Activated T-cell treated with anti-CD3 and anti-CD28 coated beads for 24 hours (primary cell): ENCODE measurements around the gene TRNP1.
"Not testable (repeated sequence)": the region's sequence is repeated elsewhere in the genome, so short reads cannot be mapped to it uniquely, and the experiment has no call there.

Source experiments
- DNase-seq: peaks from one replicate; pipeline ENCODE4 v3.0.0-alpha.2; 2020; ENCODE audit warnings: low read depth

The TRNP1 gene, protein sequence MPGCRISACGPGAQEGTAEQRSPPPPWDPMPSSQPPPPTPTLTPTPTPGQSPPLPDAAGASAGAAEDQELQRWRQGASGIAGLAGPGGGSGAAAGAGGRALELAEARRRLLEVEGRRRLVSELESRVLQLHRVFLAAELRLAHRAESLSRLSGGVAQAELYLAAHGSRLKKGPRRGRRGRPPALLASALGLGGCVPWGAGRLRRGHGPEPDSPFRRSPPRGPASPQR

DNA sequence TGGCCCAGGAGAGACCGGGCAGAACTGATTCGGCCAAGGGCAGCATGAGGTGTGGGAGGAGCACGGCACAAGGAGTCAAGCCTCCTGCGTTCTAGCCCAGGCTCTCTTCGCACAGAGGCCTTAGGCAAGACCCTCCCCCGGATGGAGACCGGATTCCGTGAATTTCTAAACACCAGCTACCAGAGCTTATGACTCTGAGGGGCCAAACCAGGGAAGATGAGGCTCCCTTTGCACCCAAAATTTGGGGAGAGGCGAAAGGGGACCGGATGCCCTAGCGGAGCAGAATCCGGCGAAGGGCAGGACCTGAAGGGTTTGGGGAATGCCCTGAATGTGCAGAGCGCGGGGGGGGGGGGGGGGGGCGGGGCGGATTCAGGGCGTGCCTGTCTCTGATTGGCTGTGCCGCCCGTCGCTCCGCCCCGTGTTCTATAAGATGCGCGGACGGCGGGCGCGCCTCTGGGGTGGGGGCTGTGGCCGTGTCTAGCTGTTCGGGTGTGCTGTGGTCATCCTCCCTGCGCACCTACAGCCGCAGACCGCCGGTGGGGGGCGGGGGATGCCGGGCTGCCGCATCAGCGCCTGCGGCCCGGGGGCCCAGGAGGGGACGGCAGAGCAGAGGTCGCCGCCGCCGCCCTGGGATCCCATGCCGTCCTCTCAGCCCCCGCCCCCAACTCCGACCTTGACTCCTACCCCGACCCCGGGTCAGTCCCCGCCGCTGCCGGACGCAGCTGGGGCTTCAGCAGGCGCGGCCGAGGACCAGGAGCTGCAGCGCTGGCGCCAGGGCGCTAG lies at the start of gene TRNP1:
Gene TRNP1, plus strand, starts transcription at position 456 of the 783 bp plus-strand sequence. Its CDS starts 95 bp downstream, at position 551.
- peak; percentile 59 for DNase-seq

GRCh38 chr1:26945138-26945537 lies 48.4 kb upstream of the TRNP1 start:
- DNase-seq, result no peak

DNA sequence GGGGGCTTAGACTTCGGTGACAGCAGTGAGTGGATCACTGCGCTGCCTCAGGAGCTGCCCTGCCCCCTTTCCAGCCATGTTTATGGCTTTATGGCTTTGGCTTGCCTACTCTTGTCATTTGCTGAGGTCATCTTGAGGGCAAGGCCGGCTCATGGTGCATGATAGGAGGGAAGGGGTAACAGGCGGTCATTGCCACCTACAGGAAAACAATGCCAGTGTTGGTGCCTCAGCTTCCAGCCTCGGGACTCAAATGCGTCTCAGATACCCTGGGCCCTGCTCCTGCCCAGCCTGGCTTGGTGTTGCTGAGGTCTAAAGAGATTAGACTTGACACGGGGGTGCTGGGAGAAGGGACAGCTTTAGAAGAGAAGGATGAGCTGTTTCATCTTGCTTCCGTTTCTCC lies 47.8 kb upstream of the TRNP1 start:
- DNase-seq, result no peak

DNA sequence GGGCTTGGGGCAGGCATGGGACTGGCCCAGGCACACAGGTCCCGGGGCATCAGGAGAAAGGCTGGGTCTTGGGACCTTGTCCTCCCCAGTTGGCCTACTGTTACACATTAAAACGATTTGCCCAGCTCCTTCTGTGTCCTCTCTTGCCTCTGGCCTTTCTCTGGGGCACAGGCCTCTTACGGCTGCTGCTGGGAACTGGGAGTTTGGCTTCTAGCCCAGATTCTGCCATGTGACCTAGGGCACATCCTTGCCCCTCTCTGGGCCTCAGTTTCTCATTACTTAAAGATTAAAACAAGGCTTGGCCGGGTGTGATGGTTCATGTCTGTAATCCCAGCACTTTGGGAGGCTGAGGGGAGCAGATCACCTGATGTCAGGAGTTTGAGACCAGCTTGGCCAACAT lies 47.2 kb upstream of the TRNP1 start:
- no peak for DNase-seq

GRCh38 chr1:26948725-26949057 lies 44.8 kb upstream of the TRNP1 start:
- not testable (repeated sequence) for DNase-seq

DNA sequence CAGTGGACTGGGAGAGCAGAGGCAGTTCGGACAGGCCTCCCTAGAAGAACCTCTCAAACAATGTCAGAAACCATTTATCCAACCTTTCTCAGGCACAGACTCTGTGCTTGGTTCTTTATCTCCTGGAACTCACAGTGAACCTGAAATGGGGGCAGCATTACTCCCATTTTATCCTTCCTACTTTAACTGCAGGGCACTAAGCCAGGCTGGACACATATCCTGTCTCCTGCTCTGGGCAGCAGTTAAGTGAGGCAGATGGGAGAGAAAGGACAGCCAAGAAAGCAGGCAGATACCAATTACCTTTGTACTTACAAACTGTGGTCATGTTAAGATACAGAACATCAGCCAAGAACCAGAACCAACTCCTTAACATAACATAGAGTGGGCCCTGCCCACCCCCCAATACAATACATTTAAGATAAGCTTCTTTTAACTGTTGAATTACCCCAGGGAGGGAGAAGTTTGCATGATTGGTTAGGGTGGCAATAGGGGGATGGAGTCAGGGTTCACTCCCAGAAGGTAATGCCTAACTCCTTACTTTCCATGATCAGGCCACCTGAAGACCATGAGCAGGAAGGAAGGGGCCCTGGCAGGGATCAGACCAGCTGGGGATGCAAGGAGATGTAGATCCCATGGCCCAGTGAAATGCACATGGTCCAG lies 44.1 kb upstream of the TRNP1 start:
- no peak for DNase-seq

- no peak for DNase-seq
Measured at GRCh38 chr1:26949926-26950319, 43.6 kb upstream of the TRNP1 start.

- DNase-seq, result no peak
Measured at GRCh38 chr1:26950602-26951001, 42.9 kb upstream of the TRNP1 start.

- no peak for DNase-seq
Measured at GRCh38 chr1:26951216-26951615, 42.3 kb upstream of the TRNP1 start.

DNA sequence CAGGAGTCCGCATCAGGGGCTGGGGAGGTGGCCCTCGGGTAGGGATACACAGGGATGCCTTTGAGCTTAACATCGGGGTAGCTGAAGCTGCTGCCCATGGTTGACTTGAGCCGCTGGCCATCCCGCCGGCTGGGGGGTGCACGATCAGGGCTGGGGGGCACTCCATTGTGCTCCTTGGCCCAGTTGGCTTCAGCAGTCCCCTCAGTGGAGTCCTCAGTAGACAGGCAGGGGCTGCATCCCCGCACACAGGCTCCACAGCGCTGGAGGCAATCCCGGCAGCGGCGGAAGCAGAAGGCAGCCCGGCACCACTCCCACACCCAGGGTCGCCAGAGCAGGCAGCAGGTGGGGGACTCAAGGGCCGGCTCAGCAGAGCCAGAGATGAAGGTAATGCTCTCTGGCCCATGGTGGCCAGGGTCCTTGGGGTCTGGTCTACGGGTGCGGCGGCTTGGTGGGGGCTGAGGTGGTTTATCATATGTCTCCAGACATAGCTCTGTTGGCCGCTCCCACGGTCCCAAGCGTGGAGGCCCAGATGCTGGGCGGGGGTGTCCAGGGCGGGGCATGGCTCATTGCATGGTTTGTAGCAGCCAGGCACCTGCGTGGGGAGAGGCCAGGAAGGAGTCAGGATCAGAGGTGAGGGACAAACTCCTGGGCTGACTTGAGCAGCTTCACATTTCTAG lies 41.5 kb upstream of the TRNP1 start:
- DNase-seq, result no peak

DNA sequence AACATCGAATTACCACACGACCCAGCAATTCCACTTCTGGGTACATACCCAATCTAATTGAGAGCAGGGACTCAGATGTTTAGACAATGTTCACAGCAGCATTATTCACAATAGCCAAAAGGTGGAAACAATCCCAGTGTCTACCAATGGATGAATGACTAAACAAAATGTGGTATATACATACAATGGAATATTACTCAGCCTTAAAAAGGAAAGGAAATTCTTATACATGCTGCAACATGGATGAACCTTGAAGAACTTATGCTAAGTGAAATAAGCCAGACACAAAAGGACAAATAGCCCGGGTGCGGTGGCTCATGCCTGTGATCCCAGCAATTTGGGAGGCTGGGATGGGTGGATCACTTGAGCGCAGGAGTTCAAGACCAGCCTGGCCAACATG lies 40.1 kb upstream of the TRNP1 start:
- no peak for DNase-seq

DNA sequence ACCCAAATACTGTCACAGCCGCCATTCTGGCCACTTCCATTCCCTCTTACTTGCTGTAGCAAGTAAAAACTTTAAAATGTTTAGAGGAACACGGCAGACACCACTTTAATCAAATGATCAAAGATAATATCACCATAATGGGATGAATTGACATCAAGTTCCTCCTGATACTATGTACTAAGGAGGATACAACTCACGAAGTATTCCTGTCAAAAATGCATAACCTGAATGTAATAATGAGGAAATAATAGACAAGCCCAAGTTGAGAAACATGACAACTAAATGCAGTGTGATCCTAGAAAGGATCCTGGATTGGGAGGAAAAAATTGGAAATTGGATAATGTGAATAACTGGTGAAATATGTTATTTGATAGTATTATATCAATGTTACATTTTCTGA lies 37.2 kb upstream of the TRNP1 start:
- no peak for DNase-seq

GRCh38 chr1:26957306-26957705 lies 36.2 kb upstream of the TRNP1 start:
- no peak for DNase-seq

DNA sequence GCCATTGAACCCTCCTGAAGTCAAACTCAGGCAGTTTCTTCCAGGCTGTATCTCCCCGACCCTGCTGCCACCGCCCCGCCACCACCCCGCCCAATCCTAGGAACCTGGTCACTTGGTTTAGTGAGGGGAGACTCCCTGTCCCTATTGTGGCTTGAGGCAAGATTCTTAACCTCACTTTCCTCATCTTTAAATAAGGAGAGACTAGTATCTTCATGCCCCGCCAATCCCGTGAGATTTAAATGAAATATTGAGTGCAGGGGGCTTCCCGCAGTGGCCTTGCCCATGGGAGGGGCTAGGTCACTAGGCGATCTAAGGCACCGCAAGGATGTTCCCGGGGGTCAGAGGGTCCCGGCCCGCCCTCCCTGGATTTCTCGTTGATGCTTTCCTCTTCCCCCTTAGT lies 34.2 kb upstream of the TRNP1 start:
- DNase-seq, result no peak

DNA sequence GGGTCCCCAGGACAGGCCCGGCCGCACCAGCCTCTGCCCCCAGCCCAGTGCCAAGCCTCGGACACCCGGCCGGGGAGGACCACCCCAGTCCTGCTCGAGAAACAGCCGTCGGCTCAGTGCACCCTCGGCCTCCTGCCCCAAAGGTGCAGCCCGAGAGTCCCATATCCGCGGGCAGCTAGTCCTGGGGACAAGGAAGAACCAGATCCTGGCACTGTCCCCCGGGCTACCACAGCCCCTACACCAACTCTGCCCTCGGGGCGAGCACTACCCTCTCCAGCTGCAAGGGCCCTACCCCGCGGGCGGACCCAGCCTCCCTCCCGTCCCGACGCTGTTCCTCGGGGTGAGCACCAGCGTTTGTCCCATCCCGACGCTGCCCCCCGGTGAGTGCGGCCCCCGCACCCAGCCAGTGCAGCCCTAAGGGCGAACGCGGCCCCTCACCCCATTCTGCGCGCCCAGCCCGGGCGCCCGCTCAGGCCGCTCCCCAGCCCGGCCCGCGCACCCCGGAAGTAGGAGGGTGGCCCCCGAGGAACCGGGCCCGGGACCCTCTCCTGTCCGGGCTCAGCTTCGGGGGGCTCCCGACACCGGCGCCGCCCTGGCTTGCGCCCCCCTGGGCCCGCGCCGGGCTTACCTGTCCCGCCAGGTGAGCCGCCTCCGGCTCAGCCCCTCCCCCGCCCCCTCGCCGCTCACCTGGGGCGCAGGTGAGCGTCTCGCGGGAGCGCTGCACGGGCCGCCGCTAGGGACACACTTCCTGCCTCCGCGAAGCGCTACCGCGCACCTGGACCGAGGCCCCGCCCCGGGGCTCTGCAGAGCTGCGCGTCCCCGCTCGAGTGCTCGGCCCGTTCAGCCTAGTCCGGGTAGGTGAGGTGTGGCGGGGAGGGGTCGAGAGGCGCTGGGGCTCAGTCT lies 33.5 kb upstream of the TRNP1 start, which contains the start of gene KDF1:
Gene KDF1, minus strand, starts transcription at position 747 of the 903 bp plus-strand sequence. CDS start 8,088 bp downstream, outside the sequence.
- no peak for DNase-seq

- DNase-seq, result no peak
Measured at GRCh38 chr1:26960625-26960966, 32.9 kb upstream of the TRNP1 start.

GRCh38 chr1:26961826-26962225 lies 31.7 kb upstream of the TRNP1 start:
- no peak for DNase-seq

DNA sequence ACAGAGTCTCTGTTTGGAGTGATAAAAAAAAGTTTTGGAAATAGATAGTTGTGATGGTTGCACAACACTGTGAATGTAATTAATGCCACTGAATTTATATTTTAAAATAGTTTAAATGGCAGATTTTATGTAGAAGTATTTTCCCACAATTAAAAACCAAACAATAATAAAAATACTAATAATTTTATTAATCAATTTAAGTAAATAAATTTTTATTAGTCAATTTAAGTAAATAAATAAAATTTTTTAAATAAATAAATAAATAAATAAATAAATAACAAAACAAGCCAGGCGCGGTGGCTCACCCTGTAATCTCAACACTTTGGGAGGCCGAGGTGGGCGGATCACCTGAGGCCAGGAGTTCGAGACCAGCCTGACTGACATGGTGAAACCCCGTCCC lies 28.3 kb upstream of the TRNP1 start:
- no peak for DNase-seq

DNA sequence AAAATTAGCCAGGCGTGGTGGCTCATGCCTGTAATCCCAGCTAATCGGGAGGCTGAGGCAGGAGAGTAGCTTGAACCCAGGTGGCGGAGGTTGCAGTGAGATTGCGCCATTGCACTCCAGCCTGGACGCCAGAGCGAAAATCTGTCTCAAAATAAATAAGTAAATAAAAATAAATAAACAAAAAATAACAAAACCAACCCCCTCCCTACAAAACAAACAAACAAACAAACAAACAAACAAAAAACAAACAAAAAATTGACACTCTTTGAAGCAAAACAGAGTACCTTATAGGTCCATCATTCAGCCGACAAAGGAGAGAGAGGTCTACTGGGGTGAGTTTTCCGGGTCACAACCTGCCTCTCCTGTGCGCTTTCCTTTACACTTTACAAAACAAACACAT lies 27.9 kb upstream of the TRNP1 start:
- DNase-seq, result no peak

GRCh38 chr1:26970810-26971209 lies 22.7 kb upstream of the TRNP1 start:
- no peak for DNase-seq

- DNase-seq, result no peak
Measured at GRCh38 chr1:26971590-26971989, 21.9 kb upstream of the TRNP1 start.

GRCh38 chr1:26972390-26972789 lies 21.1 kb upstream of the TRNP1 start:
- no peak for DNase-seq
